Ovary (tissue), 9 donors: ENCODE results near the gene ST6GALNAC2. TPM values are rescaled to one million over a fixed set of nuclear protein-coding genes. Genes with fewer than 3 reads are reported as not detected.

Experiments
- DNase-seq, 5 donors: peaks; one replicate each; pipeline ENCODE4 v3.0.0-alpha.2; 2019 to 2020
- H3K27ac ChIP-seq, 2 donors: fragments of 200-600 bp; one replicate each; pipeline versions ENCODE4 v1.5.1 to v1.8.0; 2019 to 2022
- H3K27me3 ChIP-seq: fragments of 200-600 bp; one replicate; pipeline ENCODE4 v1.8.0; 2022
- H3K36me3 ChIP-seq: fragments of 200-600 bp; sonication (generic); one replicate; pipeline ENCODE4 v1.5.1; 2019
- H3K4me1 ChIP-seq: one replicate; pipeline ENCODE4 v1.8.1; 2013; ENCODE audit warnings: mild to moderate bottlenecking, moderate library complexity; ENCODE audit not compliant: insufficient read depth
- H3K4me3 ChIP-seq: fragments of 200-600 bp; sonication (generic); one replicate; pipeline ENCODE4 v1.5.1; 2017
- H3K9me3 ChIP-seq, 2 donors: fragments of 200-600 bp in 1 of 2; sonication (generic) in 1 of 2; one replicate each; pipeline versions ENCODE4 v1.5.1 to v1.8.1; 2013 to 2019; ENCODE audit warnings: mild to moderate bottlenecking in 1 of 2, moderate library complexity in 1 of 2
- CTCF ChIP-seq, 3 donors: fragments of 450-650 bp in 2 of 3; fragments of 200-600 bp in 1 of 3; IDR thresholded peaks; one replicate each; pipeline versions ENCODE4 v1.5.1 to v1.8.0; 2016 to 2022; ENCODE audit warnings: antibody characterized with exemption in 3 of 3, mild to moderate bottlenecking in 1 of 3
- EP300 ChIP-seq: sonication (generic); formaldehyde crosslinking; IDR thresholded peaks from one replicate; pipeline ENCODE4 v1.6.1; 2017; ENCODE audit warnings: antibody characterized with exemption
- POLR2A ChIP-seq: fragments of 450-650 bp; IDR thresholded peaks from one replicate; pipeline ENCODE4 v1.6.1; 2017; ENCODE audit warnings: antibody characterized with exemption, mild to moderate bottlenecking, moderate library complexity
- WGBS, 3 donors: extraction: QIAGEN DNeasy Blood & Tissue Kit in 1 of 3; methylation state at CpG; one replicate each; pipeline versions ENCODE4 v1.1.5 to v1.1.7; 2013 to 2017; 5-methylcytosine and 5-hydroxymethylcytosine counted together
- intact Hi-C, 4 donors: fragments of 100-400 bp; cut with DNase I; formaldehyde crosslinking; loops; one replicate each; pipeline versions ENCODE4 v1.11.0 to v1.15.1; 2022 to 2023
- polyA plus RNA-seq, 2 donors: library from polyadenylated mRNA; stranded (reverse); fragments of 200-250 nt in 1 of 2; fragments of 350-450 nt in 1 of 2; fragmentation: Illumina TruSeq in 1 of 2; extraction: RNeasy Lipid Tissue Mini Kit (QIAGEN cat#74804) in 1 of 2; gene quantifications; one replicate each; pipeline ENCODE4 v1.2.3, GENCODE V29; 2013 to 2014
- total RNA-seq, 7 donors: library from RNA; depleted of rRNA in 2 of 7; stranded (reverse); fragments of >200 nt in 2 of 7; fragmentation: NEBNext Ultra II Directional in 3 of 7; extraction: Animal tissue kit (Norgen Biotek cat#: 25700) in 3 of 7; gene quantifications; one replicate each; pipeline versions ENCODE4 v1.1.0 to v1.2.4, GENCODE V29; 2016 to 2023
- donor health status: DM: no; HTN: no; CAD: no; lungs with moderate emphysema.
- donor health status: DM: no; HTN: no; CAD: no.
- donor health status: Bipolar disorder and iron deficiency.
- donor health status: DM: yes; HTN: yes; CAD: no.
- donor health status: DM: no; HTN: no; CAD: no.
- donor health status: DM: yes; HTN: yes; CAD: no.

ST6GALNAC2 gene
- total and polyA plus RNA-seq, 9 donors = 1.4 to 61.6 (median 4.9) TPM

GRCh38 chr17:76601065-76601464, 15.4 kb upstream of the ST6GALNAC2 start:
- 75 to 80% (median 80%) methylated on average over 8 of the region's 8 CpGs for WGBS, 3 donors
- no peaks in the 10 kb centered on the region for H3K9me3 ChIP-seq
- DNase-seq = no peak
- H3K4me1 ChIP-seq = no peaks in the 10 kb centered on the region
- H3K27me3 ChIP-seq = no peaks in the 10 kb centered on the region
- no peak overlapping the region for H3K4me3 ChIP-seq
- H3K27ac ChIP-seq = no peak overlapping the region
- intact Hi-C loops = no loop called here
- TF ChIP-seq EP300 (no peak), POLR2A (no peak), CTCF (IDR thresholded peaks at IDR 0.05) (no peak)
- H3K36me3 ChIP-seq = no peaks in the 10 kb centered on the region

- no peaks in the 10 kb centered on the region for H3K4me1 ChIP-seq
- no peaks in the 10 kb centered on the region for H3K27me3 ChIP-seq
- DNase-seq = no peak
- WGBS, 3 donors = 82 to 89% (median 83%) methylated on average over 17 of the region's 17 CpGs
- H3K36me3 ChIP-seq = no peaks in the 10 kb centered on the region
- H3K27ac ChIP-seq = no peak overlapping the region
- intact Hi-C loops = no loop called here
- H3K9me3 ChIP-seq = no peaks in the 10 kb centered on the region
- no peak for TF ChIP-seq POLR2A
- no peak for TF ChIP-seq CTCF (IDR thresholded peaks at IDR 0.05)
- TF ChIP-seq EP300 = no peak
- no peak overlapping the region for H3K4me3 ChIP-seq
These were observed 14.2 kb upstream of the ST6GALNAC2 start for GRCh38 chr17:76599694-76600460.

- Histone ChIP-seq H3K4me3 (no peak overlapping the region), H3K27ac (no peak overlapping the region), H3K9me3 (no peaks in the 10 kb centered on the region), H3K36me3 (no peaks in the 10 kb centered on the region), H3K4me1 (no peaks in the 10 kb centered on the region), H3K27me3 (no peaks in the 10 kb centered on the region)
- WGBS, 3 donors = 47 to 51% (median 49%) methylated on average over 2 of the region's 2 CpGs
- DNase-seq = no peak
- TF ChIP-seq CTCF (IDR thresholded peaks at IDR 0.05) (no peak), POLR2A (no peak), EP300 (no peak)
- intact Hi-C loops = no loop called here
These were observed 12.4 kb upstream of the ST6GALNAC2 start for GRCh38 chr17:76598004-76598439.

GRCh38 chr17:76597156-76598003, 11.7 kb upstream of the ST6GALNAC2 start:
- Histone ChIP-seq H3K27me3 (no peaks in the 10 kb centered on the region), H3K4me1 (no peaks in the 10 kb centered on the region), H3K36me3 (no peaks in the 10 kb centered on the region), H3K4me3 (no peak overlapping the region), H3K9me3 (no peaks in the 10 kb centered on the region), H3K27ac (no peak overlapping the region)
- DNase-seq = no peak
- intact Hi-C loops = no loop called here
- TF ChIP-seq EP300 = no peak
- no peak for TF ChIP-seq CTCF (IDR thresholded peaks at IDR 0.05)
- 71 to 74% (median 74%) methylated on average over 12 of the region's 12 CpGs for WGBS, 3 donors
